GM12801 (cell line): ENCODE results near the gene SFTPB.

Experiments used
- TF ChIP-seq, protein P1 (sequence below): IDR thresholded peaks from one replicate; pipeline ENCODE4 v1.5.1; 2011; ENCODE audit warnings: control low read depth; ENCODE audit not compliant: insufficient read length; ENCODE audit errors: extremely low read depth

Gene SFTPB

DNA sequence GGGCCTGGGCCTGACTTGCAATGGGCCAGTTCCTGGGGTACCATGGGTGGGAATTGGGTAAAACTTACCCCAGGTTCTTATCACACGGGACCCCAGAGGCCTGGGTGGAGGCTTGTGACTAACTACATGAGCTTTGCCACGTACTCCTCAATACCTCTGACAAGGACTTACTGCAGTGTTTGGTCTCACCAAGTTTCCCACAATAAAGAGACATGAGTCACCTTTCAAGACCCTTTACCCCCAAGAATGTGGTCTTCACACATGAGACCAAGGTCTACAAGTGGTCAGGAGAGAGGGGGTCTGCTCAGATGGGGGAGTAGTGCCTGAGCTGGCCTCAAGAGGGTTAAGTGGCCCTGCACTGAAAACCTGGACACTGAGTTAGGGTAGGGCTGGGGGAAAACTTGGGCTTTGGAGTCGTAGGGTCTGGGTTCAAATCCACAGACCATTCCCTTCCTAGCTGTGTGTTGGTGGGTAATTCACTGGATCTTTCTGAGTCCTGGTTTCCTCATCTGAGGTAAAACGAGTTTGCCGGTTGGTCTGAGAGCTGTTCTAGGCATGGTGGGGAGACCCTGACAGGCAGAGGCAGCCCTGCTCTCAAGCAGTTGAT lies 24.1 kb upstream of the SFTPB start:
- TF ChIP-seq, protein P1, sequence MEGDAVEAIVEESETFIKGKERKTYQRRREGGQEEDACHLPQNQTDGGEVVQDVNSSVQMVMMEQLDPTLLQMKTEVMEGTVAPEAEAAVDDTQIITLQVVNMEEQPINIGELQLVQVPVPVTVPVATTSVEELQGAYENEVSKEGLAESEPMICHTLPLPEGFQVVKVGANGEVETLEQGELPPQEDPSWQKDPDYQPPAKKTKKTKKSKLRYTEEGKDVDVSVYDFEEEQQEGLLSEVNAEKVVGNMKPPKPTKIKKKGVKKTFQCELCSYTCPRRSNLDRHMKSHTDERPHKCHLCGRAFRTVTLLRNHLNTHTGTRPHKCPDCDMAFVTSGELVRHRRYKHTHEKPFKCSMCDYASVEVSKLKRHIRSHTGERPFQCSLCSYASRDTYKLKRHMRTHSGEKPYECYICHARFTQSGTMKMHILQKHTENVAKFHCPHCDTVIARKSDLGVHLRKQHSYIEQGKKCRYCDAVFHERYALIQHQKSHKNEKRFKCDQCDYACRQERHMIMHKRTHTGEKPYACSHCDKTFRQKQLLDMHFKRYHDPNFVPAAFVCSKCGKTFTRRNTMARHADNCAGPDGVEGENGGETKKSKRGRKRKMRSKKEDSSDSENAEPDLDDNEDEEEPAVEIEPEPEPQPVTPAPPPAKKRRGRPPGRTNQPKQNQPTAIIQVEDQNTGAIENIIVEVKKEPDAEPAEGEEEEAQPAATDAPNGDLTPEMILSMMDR = no peak

DNA sequence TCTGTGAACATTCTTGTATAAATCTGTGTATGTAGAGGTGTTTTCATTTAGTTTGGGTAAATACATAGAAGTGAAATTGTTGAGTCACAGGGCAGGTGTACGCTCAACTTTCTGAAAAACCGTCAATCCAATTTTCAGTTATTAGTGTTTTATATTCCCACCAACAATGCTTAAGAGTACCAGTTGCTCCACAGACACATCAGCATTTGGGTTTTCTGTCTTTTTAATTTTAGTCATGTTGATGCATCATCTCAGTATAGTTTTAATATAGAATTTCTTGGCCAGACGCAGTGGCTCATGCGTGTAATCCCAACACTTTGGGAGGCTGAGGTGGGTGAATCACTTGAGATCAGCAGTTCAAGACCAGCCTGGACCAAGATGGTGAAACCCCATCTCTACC lies 22.9 kb upstream of the SFTPB start:
- TF ChIP-seq, protein P1 = no peak

DNA sequence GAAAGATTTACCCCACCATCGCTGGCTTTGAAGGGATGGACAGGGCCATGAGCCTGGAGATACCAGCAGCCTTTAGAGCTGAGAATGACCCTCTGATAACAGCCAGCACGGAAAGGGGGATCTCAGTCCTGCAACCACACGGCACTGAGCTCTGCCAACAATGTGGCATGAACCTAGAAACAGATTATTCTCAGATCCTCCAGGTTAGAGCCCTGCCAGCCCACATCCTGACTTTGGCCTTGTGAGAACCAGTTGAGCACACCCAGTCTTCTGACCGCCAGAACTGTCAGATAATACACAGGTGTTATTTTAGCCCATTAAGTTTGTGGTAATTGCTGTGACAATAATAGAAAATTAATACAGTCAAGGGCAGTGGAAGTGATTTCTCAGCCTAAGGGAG lies 16.8 kb upstream of the SFTPB start:
- TF ChIP-seq, protein P1 = no peak

DNA sequence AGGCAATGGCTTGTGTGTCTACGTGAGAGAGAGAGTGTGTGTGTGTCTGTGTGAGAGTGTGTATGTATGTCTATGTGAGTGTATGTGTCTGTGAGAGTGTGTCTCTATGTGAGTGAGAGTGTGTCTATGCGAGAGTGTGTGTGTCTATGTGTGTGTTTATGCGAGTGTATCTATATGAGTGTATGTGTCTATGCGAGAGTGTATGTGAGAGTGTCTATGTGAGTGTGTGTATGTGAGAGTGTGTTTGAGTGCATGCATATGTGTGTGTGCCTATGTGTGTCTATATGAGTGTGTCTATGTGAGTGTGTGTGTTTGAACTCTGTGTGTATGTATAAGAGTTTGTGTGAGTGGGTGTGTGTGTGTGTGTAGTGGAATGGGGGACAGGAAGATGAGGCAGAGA lies 16.4 kb upstream of the SFTPB start:
- TF ChIP-seq, protein P1 = no peak

DNA sequence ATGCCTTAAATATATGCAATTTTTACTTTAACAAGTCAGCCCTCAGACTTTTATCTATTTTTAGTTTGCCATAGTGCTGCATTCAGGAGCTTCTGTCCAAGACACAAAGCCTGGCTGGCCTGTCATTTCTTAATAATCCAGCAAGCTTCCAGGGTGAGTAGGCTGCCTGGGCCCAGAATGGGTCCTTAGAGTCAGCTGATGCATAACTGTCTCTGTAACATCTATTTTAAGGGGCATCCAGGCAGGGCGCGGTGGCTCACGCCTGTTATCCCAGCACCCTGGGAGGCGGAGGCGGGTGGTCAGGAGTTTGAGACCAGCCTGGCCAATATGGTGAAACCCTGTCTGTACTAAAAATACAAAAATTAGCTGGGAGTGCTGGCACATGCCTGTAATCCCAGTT lies 14.4 kb upstream of the SFTPB start:
- TF ChIP-seq, protein P1 = no peak

DNA sequence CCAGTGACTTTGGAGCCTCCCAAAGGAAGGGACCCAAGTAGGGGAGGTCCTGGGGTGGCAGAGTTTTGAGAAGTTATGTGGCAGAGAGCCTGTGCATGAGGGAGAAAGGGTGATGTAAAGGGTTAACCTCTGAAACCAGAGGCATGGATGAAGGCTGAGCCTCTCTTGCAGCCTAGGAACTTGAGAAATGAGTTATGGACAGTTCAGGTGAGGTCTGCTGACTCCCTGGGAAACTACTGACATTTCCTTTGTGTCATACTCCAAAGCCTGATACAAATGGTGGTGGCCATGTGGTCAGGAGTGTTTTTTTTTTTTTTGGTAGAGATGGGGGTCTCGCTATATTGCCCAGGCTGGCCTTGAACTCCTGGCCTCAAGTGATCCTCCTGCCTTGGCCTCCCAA lies 13.8 kb upstream of the SFTPB start:
- TF ChIP-seq, protein P1 = no peak

DNA sequence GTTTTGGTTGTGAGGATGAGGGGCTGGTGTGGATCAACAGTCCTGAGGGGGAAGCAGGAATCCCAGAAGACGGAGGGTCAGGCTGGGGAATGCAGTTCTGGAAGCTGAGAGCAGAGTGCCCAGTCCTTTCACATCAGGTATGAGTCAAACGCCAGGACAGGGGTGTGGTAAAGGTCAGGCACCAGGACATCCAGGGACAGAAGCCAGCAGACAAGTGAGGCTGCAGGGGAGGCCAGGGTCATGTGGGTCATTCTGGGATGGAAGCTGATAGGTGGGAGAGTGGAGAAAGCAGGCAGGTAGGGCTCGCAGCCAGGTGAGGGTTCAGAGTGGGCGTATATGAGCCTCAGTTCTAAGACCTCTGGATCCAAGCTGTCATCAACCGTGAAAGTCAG lies 13.4 kb upstream of the SFTPB start:
- TF ChIP-seq, protein P1 = no peak
